Measurements from ENCODE around the gene KREMEN2.

The KREMEN2 gene

DNA sequence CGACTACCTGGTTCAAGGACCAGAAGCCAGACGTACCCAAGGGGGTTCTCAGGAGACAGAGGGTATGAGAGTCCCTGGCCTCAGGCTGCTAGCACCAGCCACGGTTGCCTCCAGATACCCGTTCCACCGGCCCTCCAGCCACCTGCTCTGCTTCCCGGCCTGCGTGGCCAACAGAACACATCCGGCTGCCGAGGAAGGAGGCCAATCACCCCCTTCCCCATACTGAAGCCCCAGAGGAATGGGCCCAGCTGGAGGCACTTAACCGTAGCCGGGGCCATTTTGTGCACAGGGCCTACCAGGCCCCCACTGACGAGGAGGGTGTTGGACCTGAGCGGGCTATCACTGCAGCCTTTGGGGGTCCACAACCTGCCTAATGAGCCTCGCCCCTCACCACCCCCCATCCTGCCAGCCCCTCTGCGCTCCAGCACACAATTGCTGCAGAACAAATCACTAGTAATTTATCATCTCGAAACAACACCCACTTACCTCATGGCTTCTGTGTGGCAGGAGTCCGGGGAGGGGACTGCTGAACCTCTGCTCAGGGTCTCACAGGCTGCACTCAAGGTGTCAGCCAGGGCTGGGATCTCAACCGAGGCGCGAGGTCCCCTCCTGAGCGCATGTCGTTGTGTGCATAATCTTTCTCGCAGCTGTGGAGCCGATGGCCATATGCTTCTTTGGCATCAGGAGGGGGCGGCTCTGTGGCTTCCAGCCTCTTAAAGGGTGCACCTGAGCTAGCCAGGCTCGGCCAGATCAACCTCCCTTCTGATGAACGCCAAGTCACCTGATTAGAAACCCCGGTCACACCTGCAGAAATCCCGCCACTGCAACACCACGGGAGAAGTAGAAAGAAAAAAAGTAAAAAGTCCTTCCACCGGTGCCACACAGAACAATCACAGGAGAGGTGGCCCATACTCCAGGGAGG is 10.1 kb upstream of the KREMEN2 start:
- Histone ChIP-seq H3K4me3 (ENCODE audit: low read depth, low read length) (no peak overlapping the region), H3K4me1 (peaks cover 3% of the 10 kb centered on the region), H2AFZ (no peak overlapping the region), H3K27ac (no peak overlapping the region), H3K79me2 (no peaks in the 10 kb centered on the region), H3K36me3 (ENCODE audit: control insufficient read depth, insufficient read depth, low read length) (no peaks in the 10 kb centered on the region), H3K4me2 (ENCODE audit: low read length) (no peak overlapping the region), H3K9me3 (ENCODE audit: control insufficient read depth, low read length) (no peaks in the 10 kb centered on the region), H3K9ac (no peak overlapping the region), H3K27me3 (ENCODE audit: control insufficient read depth, insufficient read depth, low read length) (no peaks in the 10 kb centered on the region)
- no peak for TF ChIP-seq CTCF (IDR thresholded peaks at IDR 0.05)

- Histone ChIP-seq H3K9me3 (ENCODE audit: control insufficient read depth, low read length) (no peaks in the 10 kb centered on the region), H3K79me2 (no peaks in the 10 kb centered on the region), H2AFZ (no peak overlapping the region), H3K4me2 (ENCODE audit: low read length) (no peak overlapping the region), H3K4me3 (ENCODE audit: low read depth, low read length) (no peak overlapping the region), H3K27me3 (ENCODE audit: control insufficient read depth, insufficient read depth, low read length) (no peaks in the 10 kb centered on the region), H3K27ac (no peak overlapping the region), H3K4me1 (peaks cover 3% of the 10 kb centered on the region), H3K36me3 (ENCODE audit: control insufficient read depth, insufficient read depth, low read length) (no peaks in the 10 kb centered on the region), H3K9ac (no peak overlapping the region)
- TF ChIP-seq CTCF (IDR thresholded peaks at IDR 0.05) = no peak
These were observed 9.3 kb upstream of the KREMEN2 start for GRCh38 chr16:2954656-2955381.

- H3K27me3 ChIP-seq (ENCODE audit: control insufficient read depth, insufficient read depth, low read length) = no peaks in the 10 kb centered on the region
- no peak overlapping the region for H2AFZ ChIP-seq
- TF ChIP-seq CTCF (IDR thresholded peaks at IDR 0.05) = no peak
- no peaks in the 10 kb centered on the region for H3K36me3 ChIP-seq (ENCODE audit: control insufficient read depth, insufficient read depth, low read length)
- H3K4me1 ChIP-seq = peaks cover 3% of the 10 kb centered on the region
- no peaks in the 10 kb centered on the region for H3K79me2 ChIP-seq
- H3K4me2 ChIP-seq (ENCODE audit: low read length) = no peak overlapping the region
- H3K9ac ChIP-seq = no peak overlapping the region
- no peak overlapping the region for H3K4me3 ChIP-seq (ENCODE audit: low read depth, low read length)
- H3K9me3 ChIP-seq (ENCODE audit: control insufficient read depth, low read length) = no peaks in the 10 kb centered on the region
- no peak overlapping the region for H3K27ac ChIP-seq
These were observed 8.7 kb upstream of the KREMEN2 start for GRCh38 chr16:2955438-2955778.

DNA sequence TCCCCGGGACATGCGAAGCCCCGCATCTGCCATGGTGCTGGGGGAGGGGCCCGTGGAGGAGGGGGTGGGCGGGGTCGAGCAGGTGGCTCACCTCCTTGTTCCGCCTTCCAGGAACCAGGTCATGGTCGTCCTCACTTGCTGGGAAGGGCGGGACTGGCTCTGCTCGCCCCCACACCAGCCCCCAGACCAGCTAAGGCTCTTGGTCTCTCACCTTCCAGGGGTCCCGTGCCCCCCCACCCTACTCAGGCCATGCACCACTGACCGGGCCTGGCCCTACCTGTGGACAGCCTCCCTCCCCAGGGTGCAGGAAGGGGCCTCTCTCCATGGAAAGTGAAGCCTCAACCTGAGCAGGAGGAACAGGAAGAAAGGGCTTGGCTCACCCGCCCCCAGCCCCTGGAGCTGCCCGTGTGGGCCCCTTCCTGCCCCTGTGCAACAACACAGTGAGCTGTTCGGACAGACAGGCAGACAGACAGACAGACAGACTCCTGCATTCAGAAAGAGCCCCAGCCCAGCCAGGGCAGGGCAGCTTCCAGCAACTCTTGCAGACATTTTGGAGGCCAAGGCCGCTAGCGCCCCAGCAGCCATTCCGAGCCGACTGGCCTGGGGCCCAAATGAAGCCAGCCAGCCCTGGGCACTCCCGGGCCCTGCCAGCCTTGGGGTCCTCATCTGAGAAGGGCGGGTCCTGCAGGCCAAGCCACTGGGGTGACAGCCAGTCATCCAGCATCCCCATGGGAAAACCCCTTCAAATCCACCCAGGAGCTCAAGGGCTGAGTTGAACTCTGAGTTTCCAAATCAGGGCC is 8.1 kb upstream of the KREMEN2 start:
- TF ChIP-seq CTCF (IDR thresholded peaks at IDR 0.05) = no peak
- H3K79me2 ChIP-seq = no peaks in the 10 kb centered on the region
- H3K9me3 ChIP-seq (ENCODE audit: control insufficient read depth, low read length) = no peaks in the 10 kb centered on the region
- no peaks in the 10 kb centered on the region for H3K36me3 ChIP-seq (ENCODE audit: control insufficient read depth, insufficient read depth, low read length)
- H3K27ac ChIP-seq = no peak overlapping the region
- no peaks in the 10 kb centered on the region for H3K27me3 ChIP-seq (ENCODE audit: control insufficient read depth, insufficient read depth, low read length)
- no peaks in the 10 kb centered on the region for H3K4me1 ChIP-seq
- H3K4me2 ChIP-seq (ENCODE audit: low read length) = no peak overlapping the region
- H3K4me3 ChIP-seq (ENCODE audit: low read depth, low read length) = no peak overlapping the region
- H2AFZ ChIP-seq = no peak overlapping the region
- no peak overlapping the region for H3K9ac ChIP-seq
